ENCODE data around the gene WNT6.

Gene WNT6

DNA sequence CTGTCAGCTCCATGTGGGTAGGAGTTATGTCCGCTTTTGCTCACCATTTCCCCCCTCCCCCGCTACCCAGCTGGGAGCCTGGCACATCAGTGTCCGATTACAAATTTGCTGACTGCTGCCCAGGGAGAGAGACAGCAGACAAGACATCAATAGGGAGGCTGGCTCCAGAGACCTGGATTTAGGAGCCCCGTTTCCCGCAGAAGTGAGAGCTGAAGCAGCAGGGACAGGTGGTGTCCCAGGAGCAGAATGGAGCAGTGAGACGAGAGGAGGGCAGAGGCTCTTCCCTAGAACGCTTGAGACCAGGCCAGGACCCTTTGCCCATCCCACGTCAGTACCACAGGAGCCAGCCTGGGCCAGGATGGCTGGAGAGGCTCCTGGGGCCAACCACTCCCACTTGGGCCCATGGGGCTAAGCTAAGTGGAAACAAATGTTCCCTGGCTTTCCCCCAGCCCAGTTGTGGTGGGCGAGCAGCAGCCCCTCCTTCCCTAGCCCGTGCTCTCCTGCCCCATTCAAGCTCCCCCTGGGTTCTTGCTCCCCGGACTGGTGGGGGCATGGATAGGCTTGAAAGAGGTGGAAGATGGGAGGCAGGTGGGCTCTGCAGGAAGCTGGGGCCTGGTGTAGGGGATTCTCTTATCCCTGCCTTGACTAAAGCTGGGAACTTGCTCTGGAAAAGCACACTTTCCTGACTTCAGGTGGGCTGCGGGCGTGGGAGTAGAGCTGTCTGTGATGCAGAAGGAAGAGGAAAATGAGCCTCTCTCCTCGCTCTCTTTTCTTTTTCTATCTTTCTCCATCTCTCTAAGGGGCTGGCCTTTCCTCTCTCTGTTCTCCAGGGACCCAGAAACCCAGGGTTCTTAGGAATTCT, 4.1 kb upstream of the WNT6 start:
- TF ChIP-seq, protein P1, sequence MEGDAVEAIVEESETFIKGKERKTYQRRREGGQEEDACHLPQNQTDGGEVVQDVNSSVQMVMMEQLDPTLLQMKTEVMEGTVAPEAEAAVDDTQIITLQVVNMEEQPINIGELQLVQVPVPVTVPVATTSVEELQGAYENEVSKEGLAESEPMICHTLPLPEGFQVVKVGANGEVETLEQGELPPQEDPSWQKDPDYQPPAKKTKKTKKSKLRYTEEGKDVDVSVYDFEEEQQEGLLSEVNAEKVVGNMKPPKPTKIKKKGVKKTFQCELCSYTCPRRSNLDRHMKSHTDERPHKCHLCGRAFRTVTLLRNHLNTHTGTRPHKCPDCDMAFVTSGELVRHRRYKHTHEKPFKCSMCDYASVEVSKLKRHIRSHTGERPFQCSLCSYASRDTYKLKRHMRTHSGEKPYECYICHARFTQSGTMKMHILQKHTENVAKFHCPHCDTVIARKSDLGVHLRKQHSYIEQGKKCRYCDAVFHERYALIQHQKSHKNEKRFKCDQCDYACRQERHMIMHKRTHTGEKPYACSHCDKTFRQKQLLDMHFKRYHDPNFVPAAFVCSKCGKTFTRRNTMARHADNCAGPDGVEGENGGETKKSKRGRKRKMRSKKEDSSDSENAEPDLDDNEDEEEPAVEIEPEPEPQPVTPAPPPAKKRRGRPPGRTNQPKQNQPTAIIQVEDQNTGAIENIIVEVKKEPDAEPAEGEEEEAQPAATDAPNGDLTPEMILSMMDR (IDR thresholded peaks at IDR 0.05; ENCODE audit: low read depth, low read length) = no peak
- no peaks in the 10 kb centered on the region for H3K9me3 ChIP-seq
- H3K4me1 ChIP-seq = peaks cover 44% of the 10 kb centered on the region
- H3K36me3 ChIP-seq = no peaks in the 10 kb centered on the region
- peaks cover 7% of the 10 kb centered on the region for H3K27me3 ChIP-seq
- DNase-seq = no peak
- H3K4me3 ChIP-seq (ENCODE audit: low read depth, low read length) = peak overlapping the region; percentile 12

DNA sequence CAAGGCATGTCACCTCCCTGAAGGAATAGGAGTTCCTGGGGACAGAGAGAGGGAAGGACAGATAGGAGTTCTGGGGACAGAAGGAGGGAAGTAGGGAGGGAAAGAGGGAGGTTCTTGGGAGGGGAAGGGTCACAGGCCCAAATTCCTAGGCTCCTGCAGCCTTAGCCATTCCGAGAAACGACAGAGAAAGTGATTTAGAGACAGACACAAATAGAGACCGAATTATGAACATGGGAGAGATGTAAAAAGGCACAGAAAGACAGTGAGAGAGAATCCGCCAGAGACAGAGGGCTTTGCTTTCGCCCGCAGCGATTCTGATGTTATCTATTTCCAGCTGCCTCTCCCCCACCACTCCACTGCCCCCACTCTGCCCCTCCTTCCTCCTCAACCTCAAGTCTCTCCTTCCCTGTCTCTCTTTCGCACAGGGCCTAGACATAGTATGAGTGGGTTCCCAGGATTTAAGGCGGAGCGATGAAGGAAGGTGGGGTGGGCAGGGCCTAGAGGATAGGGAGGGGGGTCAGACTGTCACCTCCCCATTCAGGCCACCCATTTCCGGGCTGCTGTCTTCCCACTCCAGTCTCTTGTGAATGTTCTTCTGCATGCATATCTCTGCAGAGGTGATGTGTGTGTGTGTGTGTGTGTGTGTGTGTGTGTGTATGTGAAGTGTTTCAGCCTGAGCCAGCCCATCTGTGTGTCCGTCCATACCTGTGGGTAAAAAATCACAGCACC, 3.3 kb upstream of the WNT6 start:
- DNase-seq = peak; percentile 80
- peaks cover 7% of the 10 kb centered on the region for H3K27me3 ChIP-seq
- H3K4me1 ChIP-seq = peaks cover 44% of the 10 kb centered on the region
- peak overlapping the region; percentile 21 for H3K4me3 ChIP-seq (ENCODE audit: low read depth, low read length)
- TF ChIP-seq, protein P1 (IDR thresholded peaks at IDR 0.05; ENCODE audit: low read depth, low read length) = no peak
- no peaks in the 10 kb centered on the region for H3K9me3 ChIP-seq
- no peaks in the 10 kb centered on the region for H3K36me3 ChIP-seq

DNA sequence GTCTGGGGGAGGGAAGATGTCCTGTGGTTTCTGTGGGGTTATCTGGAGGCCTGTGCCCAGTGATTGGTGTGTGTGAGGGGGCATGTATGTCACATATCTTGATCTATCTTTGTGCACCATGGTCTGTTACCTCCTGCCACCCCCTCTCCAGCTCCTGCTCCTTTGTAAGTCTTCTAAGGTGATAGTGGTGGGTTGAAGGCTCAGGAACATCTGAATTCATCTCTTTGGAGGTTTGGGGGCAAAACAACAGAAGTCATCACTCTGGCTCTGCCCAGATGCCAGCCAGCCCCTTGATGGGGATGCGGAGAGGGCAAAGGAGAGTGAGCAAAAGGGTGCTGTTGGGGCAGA, 2.7 kb upstream of the WNT6 start:
- H3K36me3 ChIP-seq = no peaks in the 10 kb centered on the region
- no peak for DNase-seq
- peaks cover 7% of the 10 kb centered on the region for H3K27me3 ChIP-seq
- H3K4me1 ChIP-seq = peaks cover 44% of the 10 kb centered on the region
- no peaks in the 10 kb centered on the region for H3K9me3 ChIP-seq
- H3K4me3 ChIP-seq (ENCODE audit: low read depth, low read length) = peak overlapping the region; percentile 21; the same call in 1 of the 2 replicates
- TF ChIP-seq, protein P1 (IDR thresholded peaks at IDR 0.05; ENCODE audit: low read depth, low read length) = no peak

DNA sequence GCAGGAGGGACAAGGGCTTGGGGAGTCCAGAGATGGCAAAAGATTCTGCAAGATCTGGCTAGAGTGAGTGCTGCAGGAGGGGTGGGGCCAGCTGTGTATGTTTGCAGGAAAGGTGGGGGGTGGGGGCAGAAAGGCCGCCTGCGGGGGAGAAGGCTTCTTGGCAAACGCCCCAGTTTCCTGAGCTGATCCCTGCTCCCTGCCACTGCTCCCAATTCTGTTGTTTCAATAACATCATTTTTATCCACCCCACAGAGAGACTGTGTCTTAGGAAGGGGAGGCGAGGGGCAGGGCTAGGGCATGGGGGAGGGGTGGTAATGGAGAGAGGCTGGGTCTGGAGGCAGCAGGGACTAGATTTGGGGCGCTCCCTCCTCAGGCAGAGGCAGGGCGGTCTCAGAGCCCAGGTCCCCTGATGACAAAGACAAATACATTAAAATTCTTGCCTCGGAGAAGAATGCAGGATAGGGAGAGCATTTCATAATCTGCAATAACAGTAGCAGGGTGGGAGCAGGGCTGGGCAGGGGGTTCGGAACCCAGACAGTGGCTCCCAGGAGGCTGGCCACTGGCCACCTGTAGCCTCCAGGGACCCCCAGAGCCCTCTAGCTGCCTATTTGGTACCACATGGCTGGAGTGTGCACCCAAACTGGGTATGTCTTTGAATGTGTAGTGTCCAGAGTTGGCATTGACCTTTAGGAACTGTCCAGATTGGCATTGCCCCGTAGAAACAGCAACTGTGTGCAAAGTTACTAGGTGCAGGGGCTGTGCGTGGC, 2.1 kb upstream of the WNT6 start:
- H3K27me3 ChIP-seq = peaks cover 7% of the 10 kb centered on the region
- H3K36me3 ChIP-seq = no peaks in the 10 kb centered on the region
- no peaks in the 10 kb centered on the region for H3K9me3 ChIP-seq
- DNase-seq = peak; percentile 75
- peaks cover 44% of the 10 kb centered on the region for H3K4me1 ChIP-seq
- no peak overlapping the region for H3K4me3 ChIP-seq (ENCODE audit: low read depth, low read length)
- TF ChIP-seq, protein P1 (IDR thresholded peaks at IDR 0.05; ENCODE audit: low read depth, low read length) = no peak

DNA sequence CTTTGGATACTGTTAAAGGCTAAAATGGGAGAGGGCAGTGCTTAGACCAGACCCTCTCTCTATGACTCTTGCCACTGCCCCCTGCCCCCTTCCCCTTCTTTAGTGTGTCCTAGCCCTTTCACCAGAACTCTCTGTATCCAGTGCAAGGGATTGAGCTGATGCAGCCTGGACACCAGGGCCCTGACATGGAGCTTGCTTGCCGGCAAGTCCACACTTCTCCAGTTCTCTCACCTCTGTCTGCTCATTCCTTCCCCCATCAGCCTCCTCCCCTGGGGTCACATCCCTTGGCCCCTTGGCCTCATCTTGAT, 1.5 kb upstream of the WNT6 start:
- no peaks in the 10 kb centered on the region for H3K9me3 ChIP-seq
- H3K27me3 ChIP-seq = peaks cover 7% of the 10 kb centered on the region
- no peak overlapping the region for H3K4me3 ChIP-seq (ENCODE audit: low read depth, low read length)
- peaks cover 42% of the 10 kb centered on the region for H3K4me1 ChIP-seq
- H3K36me3 ChIP-seq = no peaks in the 10 kb centered on the region
- DNase-seq = no peak
- TF ChIP-seq, protein P1 (IDR thresholded peaks at IDR 0.05; ENCODE audit: low read depth, low read length) = no peak

All from BE2C (cell line).